Spleen (tissue), 7 donors: ENCODE results near the gene JAM3.

Source experiments
- CTCF ChIP-seq, 11 experiments: fragments of 200-600 bp in 7 of 11; fragments of 450-650 bp in 4 of 11; sonication (generic) in 4 of 11; IDR thresholded peaks in 8 of 11; conservative IDR thresholded peaks in 3 of 11; 1 replicate in 7 of 11; 2 replicates in 4 of 11; pipeline versions ENCODE4 v1.4.0 to v1.8.0; 2016 to 2021; ENCODE audit warnings: antibody characterized with exemption in 11 of 11, inconsistent platforms in 4 of 11, mild to moderate bottlenecking in 1 of 11
- POLR2A ChIP-seq, 3 donors: fragments of 450-650 bp; IDR thresholded peaks; one replicate each; pipeline ENCODE4 v1.5.1; 2017; ENCODE audit warnings: antibody characterized with exemption in 3 of 3, mild to moderate bottlenecking in 1 of 3
- POLR2AphosphoS5 ChIP-seq, 3 donors: sonication (generic); formaldehyde crosslinking; IDR thresholded peaks; one replicate each; pipeline ENCODE4 v1.5.1; 2017; ENCODE audit warnings: antibody characterized with exemption in 3 of 3
- donor health status: DM: no; HTN: no; CAD: no; lungs with moderate emphysema.
- donor health status: DM: no; HTN: no; CAD: no.
- donor health status: DM: no; HTN: no; CAD: no.

- no peak for TF ChIP-seq CTCF (IDR thresholded peaks at IDR 0.05 in 8 of 11, conservative IDR thresholded peaks at IDR 0.05 in 3 of 11)
- no peak for TF ChIP-seq POLR2AphosphoS5 (IDR thresholded peaks at IDR 0.05)
- TF ChIP-seq POLR2A (IDR thresholded peaks at IDR 0.05), result no peak
Measured at GRCh38 chr11:134143801-134144200, 74.9 kb downstream of the JAM3 start.
